AG09309 (cell line): ENCODE measurements around the gene HRH2.

ENCODE experiments used
- DNase-seq: peaks from one replicate; pipeline ENCODE4 v3.0.0-alpha.2; 2010; ENCODE audit warnings: low read depth
- H3K4me3 ChIP-seq: 2 replicates; pipeline ENCODE4 v1.5.1; 2011; ENCODE audit warnings: mild to moderate bottlenecking, low read depth, low read length, moderate library complexity; ENCODE audit not compliant: control insufficient read depth
- TF ChIP-seq, protein P1 (sequence below): IDR thresholded peaks from 2 replicates; pipeline ENCODE4 v1.5.1; 2011; ENCODE audit warnings: mild to moderate bottlenecking, low read depth, low read length, inconsistent platforms; ENCODE audit not compliant: insufficient read depth, control insufficient read depth; ENCODE audit errors: missing control alignments

The HRH2 gene

DNA sequence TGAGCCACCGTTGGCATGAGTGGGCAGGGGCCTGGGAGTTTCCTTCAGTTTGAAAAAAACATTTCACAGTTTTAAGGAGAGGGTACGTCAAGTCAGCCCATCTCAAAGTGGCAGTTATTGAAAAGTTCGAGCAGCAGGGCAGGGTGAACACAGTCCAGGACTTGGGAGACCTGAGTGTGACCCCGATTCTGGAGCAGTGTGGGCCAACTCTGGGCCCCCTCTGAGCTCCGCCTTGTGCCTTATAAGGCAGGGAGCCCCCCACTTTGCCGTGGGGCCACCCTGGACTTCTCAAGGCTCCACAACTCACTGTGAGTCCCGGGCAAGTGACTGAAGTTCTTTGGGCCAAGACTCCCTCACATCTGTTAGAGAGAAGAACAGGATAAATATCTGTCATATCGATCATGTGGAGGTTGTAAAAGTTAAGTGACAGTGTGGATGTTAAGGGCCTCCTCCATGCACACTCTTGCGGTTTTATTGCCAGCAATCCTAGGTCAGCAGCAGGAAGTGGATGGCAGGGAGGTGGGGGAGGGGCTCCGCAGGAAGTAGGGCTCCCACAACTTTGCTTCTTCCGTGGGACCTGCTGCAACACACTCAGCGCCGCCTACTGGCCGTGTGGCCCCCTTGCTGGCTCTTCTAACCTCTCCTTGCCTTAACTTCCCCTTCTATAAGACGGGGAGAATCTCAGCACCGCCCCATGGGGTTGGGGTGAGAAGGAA is 38.4 kb downstream of the HRH2 start:
- DNase-seq = no peak
- no peak overlapping the region for H3K4me3 ChIP-seq
- TF ChIP-seq, protein P1, sequence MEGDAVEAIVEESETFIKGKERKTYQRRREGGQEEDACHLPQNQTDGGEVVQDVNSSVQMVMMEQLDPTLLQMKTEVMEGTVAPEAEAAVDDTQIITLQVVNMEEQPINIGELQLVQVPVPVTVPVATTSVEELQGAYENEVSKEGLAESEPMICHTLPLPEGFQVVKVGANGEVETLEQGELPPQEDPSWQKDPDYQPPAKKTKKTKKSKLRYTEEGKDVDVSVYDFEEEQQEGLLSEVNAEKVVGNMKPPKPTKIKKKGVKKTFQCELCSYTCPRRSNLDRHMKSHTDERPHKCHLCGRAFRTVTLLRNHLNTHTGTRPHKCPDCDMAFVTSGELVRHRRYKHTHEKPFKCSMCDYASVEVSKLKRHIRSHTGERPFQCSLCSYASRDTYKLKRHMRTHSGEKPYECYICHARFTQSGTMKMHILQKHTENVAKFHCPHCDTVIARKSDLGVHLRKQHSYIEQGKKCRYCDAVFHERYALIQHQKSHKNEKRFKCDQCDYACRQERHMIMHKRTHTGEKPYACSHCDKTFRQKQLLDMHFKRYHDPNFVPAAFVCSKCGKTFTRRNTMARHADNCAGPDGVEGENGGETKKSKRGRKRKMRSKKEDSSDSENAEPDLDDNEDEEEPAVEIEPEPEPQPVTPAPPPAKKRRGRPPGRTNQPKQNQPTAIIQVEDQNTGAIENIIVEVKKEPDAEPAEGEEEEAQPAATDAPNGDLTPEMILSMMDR = peak; percentile 59

DNA sequence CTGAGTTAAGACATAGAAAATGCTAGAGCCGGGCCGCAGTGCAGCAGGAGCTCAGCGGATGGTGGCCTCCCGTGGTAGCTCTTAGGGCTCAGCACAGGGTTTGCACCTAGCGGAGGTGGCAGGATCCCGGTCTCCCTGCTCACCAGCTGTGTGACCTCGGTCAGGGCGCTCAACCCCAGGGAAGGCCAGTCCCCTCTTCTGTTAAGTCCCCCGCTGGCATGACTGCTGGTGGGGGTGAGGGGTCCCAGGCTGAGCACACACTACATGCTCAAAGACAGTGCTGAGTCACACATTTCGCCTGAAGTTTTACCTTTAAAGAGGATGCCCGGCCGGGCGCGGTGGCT is 39.0 kb downstream of the HRH2 start:
- no peak overlapping the region for H3K4me3 ChIP-seq
- TF ChIP-seq, protein P1 = no peak
- DNase-seq = no peak

DNA sequence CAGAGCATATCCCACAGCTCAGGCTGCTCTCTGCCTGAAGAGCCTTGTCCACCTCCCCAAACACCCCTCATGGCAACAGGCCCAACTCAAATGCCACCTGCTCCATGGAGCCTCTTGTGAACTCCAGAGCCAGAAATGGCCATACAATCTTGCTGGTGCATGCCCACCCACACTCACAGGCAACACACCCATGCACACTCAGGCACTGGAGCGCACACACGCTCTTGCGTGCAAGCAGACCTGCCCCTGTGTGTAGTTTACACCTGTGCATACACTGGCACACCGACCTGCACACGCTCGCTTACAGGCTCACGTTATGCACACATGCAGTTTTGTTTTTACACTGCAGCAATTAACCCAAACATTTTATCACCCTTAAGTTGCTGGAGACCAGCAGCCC is 40.0 kb downstream of the HRH2 start:
- H3K4me3 ChIP-seq = no peak overlapping the region
- TF ChIP-seq, protein P1 = no peak
- DNase-seq = no peak

DNA sequence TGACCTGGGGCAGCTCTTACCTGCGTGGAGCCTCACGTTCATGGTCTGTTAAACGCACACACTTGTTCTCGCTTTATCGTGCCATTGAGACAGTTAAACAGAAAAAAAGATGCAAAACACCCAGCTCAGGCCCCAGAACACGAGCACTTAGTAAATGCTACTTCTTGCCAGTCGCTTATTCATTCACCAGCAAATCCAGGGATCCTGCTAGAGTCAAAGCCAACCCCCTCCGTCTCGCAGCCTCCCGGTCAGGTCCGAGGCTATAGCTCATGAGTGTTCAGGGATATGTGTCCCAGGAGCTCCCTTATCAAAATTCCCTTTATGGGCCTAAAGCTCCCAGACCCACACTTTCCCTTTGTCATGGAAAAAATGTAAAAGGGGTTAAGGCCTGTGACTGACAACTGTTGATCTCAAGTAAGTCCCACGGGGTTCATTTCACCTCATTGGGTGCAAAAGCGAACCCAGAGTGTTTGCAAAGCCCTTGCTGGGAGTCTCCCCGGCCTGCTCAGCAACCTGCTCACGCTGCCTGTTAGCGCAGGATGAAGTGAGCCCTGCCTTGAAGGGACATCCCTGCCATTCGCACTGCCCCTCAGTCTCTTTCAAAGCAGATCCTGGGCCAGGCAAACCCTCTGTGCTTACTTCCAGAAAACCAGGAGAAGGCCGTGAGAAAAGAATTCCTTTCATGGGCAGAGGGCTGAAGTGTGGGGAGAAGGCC is 40.7 kb downstream of the HRH2 start:
- TF ChIP-seq, protein P1 = no peak
- H3K4me3 ChIP-seq = no peak overlapping the region
- no peak for DNase-seq

DNA sequence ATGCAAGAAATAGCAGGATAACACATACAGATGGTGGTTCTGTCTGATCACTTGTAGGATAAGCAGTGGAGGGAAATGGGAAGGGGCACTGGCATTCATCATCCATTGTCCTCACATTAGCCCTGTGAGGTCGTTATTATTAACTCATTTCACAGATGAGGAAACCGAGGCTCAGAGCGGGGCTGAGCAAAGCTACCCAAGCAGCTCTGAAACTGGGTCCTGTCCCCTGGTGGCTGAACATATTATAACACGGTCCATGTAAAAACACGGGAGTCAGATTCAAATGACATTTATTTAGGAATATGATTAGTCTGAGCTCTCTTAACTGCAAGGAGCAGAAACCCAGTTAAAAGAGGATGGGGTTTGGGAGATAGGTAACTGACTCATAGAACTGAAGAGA is 43.1 kb downstream of the HRH2 start:
- DNase-seq = no peak
- TF ChIP-seq, protein P1 = peak; percentile 56
- no peak overlapping the region for H3K4me3 ChIP-seq

DNA sequence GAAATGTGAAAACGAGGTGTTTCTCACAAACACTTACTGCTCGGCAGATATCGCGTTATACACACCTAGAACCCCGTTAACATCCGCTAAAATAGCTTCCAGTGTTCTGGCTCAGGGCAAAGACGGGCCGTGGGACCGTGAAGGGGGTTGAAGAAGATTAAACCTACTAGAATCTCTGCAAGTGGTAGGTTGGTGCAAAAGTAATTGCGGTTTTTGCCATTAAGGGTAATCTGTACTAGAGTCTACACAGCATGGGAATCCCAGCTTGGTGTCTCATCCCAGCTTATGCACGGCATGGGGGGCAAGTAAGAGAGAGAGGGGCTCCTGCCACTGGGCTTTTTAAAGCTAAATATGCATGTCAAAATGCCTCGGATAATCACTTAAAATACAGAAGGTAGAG is 43.9 kb downstream of the HRH2 start:
- DNase-seq = no peak
- no peak overlapping the region for H3K4me3 ChIP-seq
- TF ChIP-seq, protein P1 = no peak
